Testis (tissue), 3 donors: Measurements from ENCODE around the gene LDB1. TPM values are rescaled to one million over a fixed set of nuclear protein-coding genes. Genes with fewer than 3 reads are reported as not detected.
A peak's percentile ranks its signal among the peaks of the same experiment; 100 is the strongest.

Experiments used
- DNase-seq: peaks from one replicate; pipeline ENCODE4 v3.0.0-alpha.2; 2019
- H3K27ac ChIP-seq, 2 donors: fragments of 200-600 bp; sonication (generic); one replicate each; pipeline ENCODE4 v1.5.1; 2019
- H3K27me3 ChIP-seq: fragments of 200-600 bp; sonication (generic); one replicate; pipeline ENCODE4 v1.5.1; 2019
- H3K36me3 ChIP-seq: fragments of 200-600 bp; sonication (generic); one replicate; pipeline ENCODE4 v1.5.1; 2017; ENCODE audit warnings: low read depth; ENCODE audit errors: missing control alignments
- H3K4me1 ChIP-seq: fragments of 200-600 bp; sonication (generic); one replicate; pipeline ENCODE4 v1.5.1; 2019
- H3K4me3 ChIP-seq, 2 donors: fragments of 200-600 bp; sonication (generic); one replicate each; pipeline ENCODE4 v1.5.1; 2017 to 2019
- H3K9me3 ChIP-seq: fragments of 200-600 bp; sonication (generic); one replicate; pipeline ENCODE4 v1.5.1; 2017
- POLR2A ChIP-seq: fragments of 450-650 bp; IDR thresholded peaks from one replicate; pipeline ENCODE4 v1.6.1; 2017; ENCODE audit warnings: antibody characterized with exemption, mild to moderate bottlenecking, moderate library complexity
- WGBS, 2 donors: methylation state at CpG; one replicate each; pipeline ENCODE4 v1.1.5; 2018; 5-methylcytosine and 5-hydroxymethylcytosine counted together
- intact Hi-C: fragments of 100-400 bp; cut with DNase I; formaldehyde crosslinking; loops from one replicate; pipeline ENCODE4 v1.15.1; 2023; ENCODE audit warnings: low total_unique reads
- polyA plus RNA-seq: library from polyadenylated mRNA; stranded (reverse); fragments of 350-450 nt; fragmentation: Illumina TruSeq; extraction: RNeasy Lipid Tissue Mini Kit (QIAGEN cat#74804); gene quantifications from one replicate; pipeline ENCODE4 v1.2.3, GENCODE V29; 2014; ENCODE audit warnings: low read depth, low replicate concordance; ENCODE audit not compliant: insufficient read depth
- total RNA-seq, 2 donors: library from RNA; depleted of rRNA; stranded (reverse); fragments of >200 nt; gene quantifications; one replicate each; pipeline ENCODE4 v1.2.3, GENCODE V29; 2016
- TF ChIP-seq, protein P1 (sequence below), 3 experiments: fragments of 450-650 bp in 2 of 3; fragments of 200-600 bp in 1 of 3; sonication (generic) in 1 of 3; IDR thresholded peaks; one replicate each; pipeline ENCODE4 v1.5.1; 2016 to 2019; ENCODE audit warnings: antibody characterized with exemption in 3 of 3, mild to moderate bottlenecking in 2 of 3, moderate library complexity in 1 of 3

LDB1 gene
- total and polyA plus RNA-seq, 3 donors from 2014 or later: 64.2 to 90.5 (median 80.0) TPM

GRCh38 chr10:102118867-102119266, 1.3 kb downstream of the LDB1 start:
- Histone ChIP-seq H3K9me3 (no peaks in the 10 kb centered on the region), H3K27me3 (no peaks in the 10 kb centered on the region), H3K4me3 (peak overlapping the region; percentile 61 to 83), H3K27ac (peak overlapping the region; percentile 88 to 97), H3K4me1 (peaks cover 54% of the 10 kb centered on the region), H3K36me3 (no peaks in the 10 kb centered on the region)
- intact Hi-C loops: no loop called here
- 6 to 7% methylated on average over 5 to 6 of the region's 6 CpGs for WGBS, 2 donors
- DNase-seq: peak; percentile 74
- TF ChIP-seq POLR2A: no peak
- TF ChIP-seq, protein P1, sequence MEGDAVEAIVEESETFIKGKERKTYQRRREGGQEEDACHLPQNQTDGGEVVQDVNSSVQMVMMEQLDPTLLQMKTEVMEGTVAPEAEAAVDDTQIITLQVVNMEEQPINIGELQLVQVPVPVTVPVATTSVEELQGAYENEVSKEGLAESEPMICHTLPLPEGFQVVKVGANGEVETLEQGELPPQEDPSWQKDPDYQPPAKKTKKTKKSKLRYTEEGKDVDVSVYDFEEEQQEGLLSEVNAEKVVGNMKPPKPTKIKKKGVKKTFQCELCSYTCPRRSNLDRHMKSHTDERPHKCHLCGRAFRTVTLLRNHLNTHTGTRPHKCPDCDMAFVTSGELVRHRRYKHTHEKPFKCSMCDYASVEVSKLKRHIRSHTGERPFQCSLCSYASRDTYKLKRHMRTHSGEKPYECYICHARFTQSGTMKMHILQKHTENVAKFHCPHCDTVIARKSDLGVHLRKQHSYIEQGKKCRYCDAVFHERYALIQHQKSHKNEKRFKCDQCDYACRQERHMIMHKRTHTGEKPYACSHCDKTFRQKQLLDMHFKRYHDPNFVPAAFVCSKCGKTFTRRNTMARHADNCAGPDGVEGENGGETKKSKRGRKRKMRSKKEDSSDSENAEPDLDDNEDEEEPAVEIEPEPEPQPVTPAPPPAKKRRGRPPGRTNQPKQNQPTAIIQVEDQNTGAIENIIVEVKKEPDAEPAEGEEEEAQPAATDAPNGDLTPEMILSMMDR (IDR thresholded peaks at IDR 0.05): no peak

GRCh38 chr10:102117391-102118159, 2.6 kb downstream of the LDB1 start:
- DNase-seq: peak; percentile 89
- Histone ChIP-seq H3K9me3 (no peaks in the 10 kb centered on the region), H3K4me1 (peaks cover 67% of the 10 kb centered on the region), H3K36me3 (no peaks in the 10 kb centered on the region), H3K27ac (peak overlapping the region; percentile 88 to 97), H3K4me3 (no peak overlapping the region), H3K27me3 (no peaks in the 10 kb centered on the region)
- no peak for TF ChIP-seq POLR2A
- TF ChIP-seq, protein P1 (IDR thresholded peaks at IDR 0.05): peak in 1 of 3 experiments; percentile 5
- WGBS, 2 donors: 15 to 16% methylated on average over 6 to 12 of the region's 12 CpGs
- intact Hi-C loops: no loop called here

GRCh38 chr10:102116656-102117055, 3.5 kb downstream of the LDB1 start:
- H3K27ac ChIP-seq: peak overlapping the region; percentile 88 to 97
- H3K9me3 ChIP-seq: no peaks in the 10 kb centered on the region
- H3K4me1 ChIP-seq: peaks cover 62% of the 10 kb centered on the region
- no peak for DNase-seq
- H3K4me3 ChIP-seq: no peak overlapping the region
- no peaks in the 10 kb centered on the region for H3K36me3 ChIP-seq
- intact Hi-C loops: no loop called here
- WGBS, 2 donors: 88 to 100% methylated on average over 1 of the region's 1 CpG
- no peaks in the 10 kb centered on the region for H3K27me3 ChIP-seq
- TF ChIP-seq, protein P1 (IDR thresholded peaks at IDR 0.05): no peak
- no peak for TF ChIP-seq POLR2A

DNA sequence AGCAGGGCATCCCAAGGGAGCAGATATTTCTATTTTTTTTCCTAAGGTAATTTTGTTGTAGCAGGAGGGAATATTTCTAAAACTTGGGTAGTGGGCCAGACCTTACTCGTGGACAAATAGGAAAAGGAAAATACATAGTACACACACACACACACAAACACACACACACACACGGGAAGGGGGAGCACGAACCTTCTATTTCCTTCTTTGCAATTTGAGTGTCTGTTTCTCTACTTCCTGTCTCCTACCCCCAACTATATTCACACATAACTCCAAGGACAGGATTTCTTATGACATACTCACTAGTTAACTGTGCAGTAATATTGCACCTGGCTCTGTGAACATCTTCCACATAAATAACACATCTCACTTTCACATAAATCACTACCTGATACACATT, 4.4 kb downstream of the LDB1 start:
- no peaks in the 10 kb centered on the region for H3K36me3 ChIP-seq
- H3K4me1 ChIP-seq: peaks cover 56% of the 10 kb centered on the region
- intact Hi-C loops: no loop called here
- no peak for DNase-seq
- no peaks in the 10 kb centered on the region for H3K9me3 ChIP-seq
- 13 to 20% methylated on average over 3 of the region's 3 CpGs for WGBS, 2 donors
- TF ChIP-seq POLR2A: no peak
- TF ChIP-seq, protein P1 (IDR thresholded peaks at IDR 0.05): no peak
- H3K4me3 ChIP-seq: no peak overlapping the region
- H3K27ac ChIP-seq: peak overlapping the region; percentile 80 to 84
- H3K27me3 ChIP-seq: no peaks in the 10 kb centered on the region
